NCI-H446 (cell line): ENCODE results near the gene USH2A.
"Not testable (repeated sequence)": the region's sequence is repeated elsewhere in the genome, so short reads cannot be mapped to it uniquely, and the experiment has no call there.

Experiments
- DNase-seq, 2 experiments: peaks; one replicate each; lab custom pipeline; 2025; lab: John Stamatoyannopoulos, UW

The USH2A gene

GRCh38 chr1:216410026-216410425, 13.2 kb downstream of the USH2A start:
- no peak for DNase-seq

DNA sequence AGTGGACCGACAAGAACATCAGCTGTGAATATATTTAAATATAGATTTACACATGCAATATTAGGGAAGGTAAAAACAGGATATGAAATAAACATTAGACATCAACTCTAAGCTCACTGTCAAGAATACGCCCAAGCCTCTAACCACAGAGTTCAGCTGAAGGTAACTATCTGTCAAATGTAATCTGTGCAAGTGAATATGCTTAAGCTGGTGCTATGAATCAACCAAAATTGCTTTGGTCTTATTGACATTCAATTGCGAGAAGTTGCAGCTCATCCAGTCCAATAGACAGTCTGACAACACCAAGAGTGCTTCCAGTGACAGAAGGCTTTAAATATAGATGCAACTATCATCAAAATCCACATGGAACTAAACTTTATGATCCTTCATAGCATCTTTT, 32.3 kb downstream of the USH2A start:
- no peak for DNase-seq

DNA sequence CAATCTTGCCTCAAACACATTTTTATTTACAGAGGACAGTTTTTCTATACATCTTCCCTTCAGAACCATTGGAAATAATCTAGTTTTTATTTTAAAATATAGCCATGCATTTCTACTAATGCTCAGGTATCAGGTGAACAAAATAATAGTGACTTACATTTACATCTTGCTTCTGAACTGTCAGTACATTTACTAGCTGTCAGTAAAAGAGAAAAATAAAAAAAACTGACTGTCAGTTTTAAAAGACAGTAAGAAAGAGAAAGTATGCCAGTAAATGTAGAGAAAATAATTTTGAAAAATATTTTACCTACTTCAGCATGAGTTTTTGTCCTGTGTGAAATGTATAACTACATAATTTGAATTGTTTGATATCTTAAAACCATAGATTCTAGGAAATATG, 33.5 kb downstream of the USH2A start:
- DNase-seq, result no peak

- no peak for DNase-seq
These were observed 34.7 kb downstream of the USH2A start for GRCh38 chr1:216388558-216388957.

DNA sequence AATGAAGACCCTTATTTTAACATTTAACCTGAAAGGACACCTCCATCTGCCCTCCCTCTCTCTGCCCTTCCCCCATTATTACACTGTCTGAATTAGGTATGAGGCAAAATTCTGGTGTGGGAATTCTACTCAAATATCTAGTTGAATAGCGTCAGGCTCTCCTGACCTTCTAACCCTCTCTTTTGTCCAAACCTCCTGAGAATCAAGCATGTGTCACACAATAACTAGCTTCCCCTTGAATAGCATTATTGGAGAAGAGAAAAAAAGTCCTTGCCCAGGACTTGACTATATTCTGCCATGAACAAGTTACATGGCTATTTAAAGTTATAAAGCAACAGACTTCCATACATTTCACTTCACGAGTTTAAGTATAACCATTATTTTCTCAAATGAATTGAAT, 35.5 kb downstream of the USH2A start:
- DNase-seq, result no peak

DNA sequence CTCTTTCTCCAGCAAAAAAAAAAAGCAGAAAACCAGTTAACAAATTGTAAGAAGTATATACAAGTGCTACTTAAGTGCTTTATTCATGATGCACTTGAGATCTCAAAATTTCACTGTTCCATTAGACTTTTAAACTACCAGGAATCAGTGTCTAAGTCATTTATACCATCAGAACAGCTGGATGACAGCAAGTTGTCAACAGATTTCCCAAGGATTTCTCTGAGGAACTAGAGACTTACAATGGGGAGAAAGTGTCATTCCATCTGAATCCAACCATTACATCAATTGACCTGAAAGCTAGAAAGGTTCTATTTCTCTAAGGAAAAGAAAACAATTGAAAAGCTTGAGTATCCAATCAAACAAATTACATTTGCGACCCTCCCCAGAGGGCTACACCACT, 43.8 kb downstream of the USH2A start:
- DNase-seq, result no peak

GRCh38 chr1:216368249-216368648, 55.0 kb downstream of the USH2A start:
- DNase-seq, result no peak

DNA sequence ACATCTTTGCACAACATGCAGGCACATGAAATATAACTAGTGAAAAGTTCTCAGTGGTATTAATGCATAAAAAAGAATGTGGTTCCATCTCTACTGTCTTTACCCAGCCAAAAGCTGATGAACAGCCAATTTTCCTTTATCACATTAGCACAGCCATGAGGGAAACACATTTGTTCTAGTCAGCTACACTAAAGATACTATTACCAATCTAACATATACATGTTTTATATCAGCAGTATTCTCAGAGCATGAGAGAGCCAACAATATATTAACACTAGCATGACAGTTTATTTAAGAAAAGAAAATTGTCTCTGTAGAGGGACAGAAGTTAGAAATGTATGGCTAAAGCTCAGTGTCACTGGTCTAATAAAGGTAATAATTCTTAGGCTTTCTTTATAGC, 56.3 kb downstream of the USH2A start:
- no peak for DNase-seq

GRCh38 chr1:216356945-216357344, 66.3 kb downstream of the USH2A start:
- no peak for DNase-seq

DNA sequence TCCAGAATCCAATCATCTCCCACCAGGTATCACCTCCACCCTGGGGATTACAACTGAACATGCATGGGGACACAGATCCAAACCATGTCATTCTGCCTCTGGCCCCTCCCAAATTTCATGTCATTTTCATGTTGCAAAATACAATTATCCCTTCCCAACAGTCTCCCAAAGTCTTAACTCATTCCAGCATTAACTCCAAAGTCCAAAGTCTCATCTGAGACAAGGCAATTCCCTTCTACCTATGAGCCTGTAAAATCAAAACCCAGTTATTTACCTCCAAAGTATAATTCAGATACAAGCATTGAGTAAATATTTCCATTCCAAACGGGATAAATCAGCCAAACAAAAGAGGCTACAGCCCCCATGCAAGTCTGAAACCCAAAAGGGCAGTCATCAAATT, 73.1 kb downstream of the USH2A start:
- DNase-seq, result no peak

- DNase-seq, result no peak
These were observed 76.7 kb downstream of the USH2A start for GRCh38 chr1:216346526-216346925.

- not testable (repeated sequence) for DNase-seq
These were observed 82.7 kb downstream of the USH2A start for GRCh38 chr1:216340542-216340941.

- DNase-seq, result no peak
These were observed 90.8 kb downstream of the USH2A start for GRCh38 chr1:216332462-216332861.

GRCh38 chr1:216332003-216332402, 91.2 kb downstream of the USH2A start:
- no peak for DNase-seq

DNA sequence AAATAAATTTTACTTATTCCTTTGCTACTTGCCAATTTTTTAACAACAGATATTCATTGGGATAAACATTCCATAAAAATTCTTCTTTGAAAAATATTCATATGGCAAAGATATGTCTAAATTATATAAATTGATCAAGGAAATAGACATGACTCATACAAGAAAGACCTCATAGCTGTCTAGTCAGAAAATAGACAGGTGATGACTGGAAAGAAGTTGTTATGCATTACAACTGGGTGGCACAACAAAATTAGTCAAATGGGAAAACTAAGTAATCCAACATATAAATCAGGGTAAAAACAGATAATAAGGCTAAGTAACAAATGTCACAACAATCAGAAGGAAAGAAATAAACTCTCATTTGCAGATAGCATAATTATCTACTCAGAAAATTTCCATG, 92.0 kb downstream of the USH2A start:
- no peak for DNase-seq

- DNase-seq, result no peak
These were observed 93.0 kb downstream of the USH2A start for GRCh38 chr1:216330262-216330661.

DNA sequence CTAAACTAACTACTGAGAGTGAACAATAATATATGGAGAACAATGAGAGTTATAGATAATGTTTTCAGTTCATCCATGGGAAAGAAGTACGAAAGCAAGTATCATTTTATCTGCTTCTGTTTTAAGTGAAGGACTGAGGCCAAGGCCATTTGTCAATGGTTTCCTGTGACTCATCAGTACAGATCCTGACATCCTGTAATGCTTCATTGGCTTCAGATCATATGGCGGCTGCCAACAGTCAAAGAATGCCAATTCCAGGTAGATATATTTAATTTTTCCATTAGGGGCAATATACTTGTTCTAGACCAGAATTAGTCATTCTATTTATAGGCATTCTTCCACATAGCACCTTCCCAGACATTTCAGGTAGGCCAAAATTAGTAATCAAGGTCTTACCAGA, 97.3 kb downstream of the USH2A start:
- no peak for DNase-seq

GRCh38 chr1:216325336-216325735, 97.9 kb downstream of the USH2A start:
- no peak for DNase-seq

DNA sequence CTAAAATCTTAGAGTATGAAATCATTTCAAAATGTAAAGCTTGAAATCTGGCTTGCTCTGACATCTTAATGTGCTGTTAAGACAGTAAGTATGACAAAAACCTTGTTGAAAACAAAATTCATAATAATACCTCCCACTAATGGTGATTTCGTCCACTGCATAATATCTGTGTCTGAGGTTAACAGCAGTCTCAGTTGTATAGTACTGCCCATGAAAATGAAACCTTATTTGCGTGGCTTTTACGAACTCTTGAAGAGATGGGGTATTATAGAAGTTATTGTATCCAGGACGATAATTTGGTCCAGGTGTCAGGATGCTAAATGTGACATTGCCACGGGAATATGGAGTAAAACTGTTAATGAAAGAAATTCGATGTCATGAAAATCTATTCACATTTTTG, 99.9 kb downstream of the USH2A start:
- DNase-seq, result no peak

- DNase-seq, result peak in 1 of 2 experiments; percentile 22
These were observed 108.7 kb downstream of the USH2A start for GRCh38 chr1:216314379-216315095.

DNA sequence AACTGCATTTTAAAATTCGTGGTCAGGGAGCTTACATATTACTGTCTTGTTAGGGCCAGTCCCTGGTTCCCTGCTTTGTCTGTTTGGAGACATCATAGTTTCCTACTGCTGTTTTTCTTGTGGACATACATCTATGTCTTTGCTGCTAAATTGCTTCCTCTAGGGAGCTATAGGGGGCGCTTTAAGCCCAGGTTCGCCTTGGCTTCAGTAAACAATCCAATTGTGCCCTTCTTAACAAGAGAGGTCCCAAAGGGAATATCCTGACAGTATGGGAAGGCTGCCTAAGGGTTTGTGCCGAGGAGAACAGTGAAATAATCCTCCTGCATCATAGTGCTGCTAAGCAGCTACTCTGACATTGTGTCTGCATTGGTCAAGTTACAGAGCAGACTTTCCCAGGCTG, 112.5 kb downstream of the USH2A start:
- DNase-seq, result peak; percentile 14 to 60

- DNase-seq, result no peak
These were observed 116.4 kb downstream of the USH2A start for GRCh38 chr1:216306830-216307229.

DNA sequence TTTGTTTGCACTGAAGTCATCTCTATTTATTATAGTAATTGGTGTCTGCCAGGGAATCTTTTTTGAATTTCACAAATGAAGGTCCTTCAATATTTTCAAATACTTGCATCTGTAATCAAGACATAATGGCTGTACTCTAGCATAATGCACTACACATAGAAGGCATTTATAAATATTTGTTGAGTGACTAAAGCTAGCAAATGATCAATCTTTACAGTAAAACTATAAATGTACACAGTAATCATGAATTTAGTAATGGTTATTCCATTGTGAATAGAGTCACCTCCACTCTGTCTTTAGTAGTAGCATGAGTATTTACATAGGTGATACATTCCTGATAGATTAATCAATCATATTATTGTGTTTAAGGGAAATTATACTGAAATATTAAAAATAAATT, 119.6 kb downstream of the USH2A start:
- no peak for DNase-seq

GRCh38 chr1:216293683-216294082, 129.6 kb downstream of the USH2A start:
- DNase-seq, result no peak
